ENCODE data around the gene PDCL3.
A peak's percentile ranks its signal among the peaks of the same experiment; 100 is the strongest.

The PDCL3 gene

GRCh38 chr2:100580367-100581276 is 17.8 kb downstream of the PDCL3 start:
- TF ChIP-seq POLR2A (IDR thresholded peaks at IDR 0.05; ENCODE audit: low read length) (no peak), GATA1 (IDR thresholded peaks at IDR 0.05; ENCODE audit: low read depth, low read length) (no peak)
- DNase-seq: no peak

GRCh38 chr2:100581277-100581612 is 18.5 kb downstream of the PDCL3 start:
- DNase-seq: no peak

DNA sequence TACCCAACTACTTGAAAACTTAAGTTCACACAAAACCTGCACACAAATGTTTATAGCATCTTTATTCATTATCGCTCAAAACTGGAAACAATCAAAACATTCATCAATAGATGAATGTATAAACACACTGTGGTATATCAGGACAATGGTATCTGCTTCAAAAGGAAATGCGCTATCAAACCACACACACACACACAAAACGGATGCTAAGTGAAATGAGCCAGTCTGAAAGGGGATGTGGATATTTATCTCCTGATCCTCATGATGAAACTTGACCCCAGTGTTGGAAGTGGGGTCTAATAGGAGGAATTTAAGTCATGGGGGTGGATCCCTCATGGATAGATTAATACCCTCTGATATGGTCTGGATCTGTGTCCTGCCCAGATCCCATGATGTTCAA is 22.0 kb downstream of the PDCL3 start:
- DNase-seq: no peak
- TF ChIP-seq POLR2A (IDR thresholded peaks at IDR 0.05; ENCODE audit: low read length) (no peak), GATA1 (IDR thresholded peaks at IDR 0.05; ENCODE audit: low read depth, low read length) (no peak)

More at GRCh38 chr2:100581277-100581612, 18.5 kb downstream of the PDCL3 start:
- TF ChIP-seq POLR2A (IDR thresholded peaks at IDR 0.05; ENCODE audit: low read length): no peak
- no peak for TF ChIP-seq GATA1 (IDR thresholded peaks at IDR 0.05; ENCODE audit: low read depth, low read length)

- TF ChIP-seq POLR2A (IDR thresholded peaks at IDR 0.05; ENCODE audit: low read length) (no peak), GATA1 (IDR thresholded peaks at IDR 0.05; ENCODE audit: low read depth, low read length) (no peak)
- DNase-seq: no peak
These were observed 25.4 kb downstream of the PDCL3 start for GRCh38 chr2:100588071-100588786.

DNA sequence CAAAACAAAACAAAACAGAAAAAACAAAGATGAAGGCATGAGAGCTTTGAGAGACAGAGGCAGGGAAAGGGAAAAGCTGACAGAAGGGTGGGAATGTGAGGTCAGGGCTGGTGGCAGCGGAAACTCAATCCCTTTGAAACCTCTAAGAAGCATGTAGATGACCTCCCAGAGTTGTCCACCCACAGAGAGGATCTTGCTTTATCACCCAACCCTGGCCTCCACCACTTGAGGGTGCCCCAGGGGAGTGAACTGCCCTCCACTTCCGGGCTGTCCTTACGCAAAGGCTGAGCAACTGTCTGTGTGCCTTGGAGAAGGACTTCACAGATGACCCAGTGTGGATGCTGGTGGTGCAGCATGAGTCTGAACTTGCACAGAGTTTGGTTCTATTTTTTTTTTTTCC is 26.7 kb downstream of the PDCL3 start:
- TF ChIP-seq POLR2A (IDR thresholded peaks at IDR 0.05; ENCODE audit: low read length): no peak
- TF ChIP-seq GATA1 (IDR thresholded peaks at IDR 0.05; ENCODE audit: low read depth, low read length): no peak
- DNase-seq: no peak

GRCh38 chr2:100592226-100592625 is 29.4 kb downstream of the PDCL3 start:
- no peak for DNase-seq
- no peak for TF ChIP-seq POLR2A (IDR thresholded peaks at IDR 0.05; ENCODE audit: low read length)

DNA sequence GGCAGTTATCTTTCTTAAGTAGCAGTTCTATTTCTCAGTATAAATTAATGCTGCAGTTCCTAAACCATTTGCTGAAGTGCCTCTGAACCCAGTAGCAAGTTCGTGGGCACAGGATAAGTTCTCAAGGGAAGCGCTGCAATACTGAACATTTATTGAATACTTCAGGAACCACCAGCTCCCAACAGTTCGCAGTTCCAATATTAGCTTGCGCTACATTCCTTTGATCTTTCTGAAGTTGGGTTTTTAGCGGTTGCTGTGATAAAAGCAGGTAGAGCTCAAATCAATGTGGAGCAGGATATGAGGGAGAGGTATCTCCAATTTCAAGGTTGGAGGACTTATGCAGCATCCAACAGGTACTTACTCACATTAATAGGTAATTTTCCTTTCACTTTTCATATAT is 33.7 kb downstream of the PDCL3 start:
- DNase-seq: no peak
- TF ChIP-seq POLR2A (IDR thresholded peaks at IDR 0.05; ENCODE audit: low read length) (no peak), GATA1 (IDR thresholded peaks at IDR 0.05; ENCODE audit: low read depth, low read length) (no peak)

DNA sequence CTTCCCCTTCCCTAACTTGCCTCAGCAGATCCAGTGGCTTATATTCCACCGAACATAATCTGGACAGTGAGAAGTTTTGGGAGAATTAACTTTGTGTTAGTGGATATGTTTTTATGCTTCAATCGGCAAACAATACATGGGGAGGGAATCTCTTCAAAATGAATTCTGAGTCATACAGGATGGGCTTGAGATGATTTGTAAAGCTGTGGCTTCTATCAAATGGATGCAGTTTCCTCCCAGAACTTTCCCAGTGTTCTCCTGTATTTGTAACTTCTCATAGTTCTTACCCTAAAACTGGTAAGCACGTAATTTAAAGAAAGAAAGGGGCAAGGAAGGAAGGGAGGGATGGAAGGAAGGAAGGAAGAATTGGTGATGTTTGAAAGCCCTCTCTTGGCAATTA is 36.8 kb downstream of the PDCL3 start:
- TF ChIP-seq POLR2A (IDR thresholded peaks at IDR 0.05; ENCODE audit: low read length) (no peak), GATA1 (IDR thresholded peaks at IDR 0.05; ENCODE audit: low read depth, low read length) (no peak)
- no peak for DNase-seq

DNA sequence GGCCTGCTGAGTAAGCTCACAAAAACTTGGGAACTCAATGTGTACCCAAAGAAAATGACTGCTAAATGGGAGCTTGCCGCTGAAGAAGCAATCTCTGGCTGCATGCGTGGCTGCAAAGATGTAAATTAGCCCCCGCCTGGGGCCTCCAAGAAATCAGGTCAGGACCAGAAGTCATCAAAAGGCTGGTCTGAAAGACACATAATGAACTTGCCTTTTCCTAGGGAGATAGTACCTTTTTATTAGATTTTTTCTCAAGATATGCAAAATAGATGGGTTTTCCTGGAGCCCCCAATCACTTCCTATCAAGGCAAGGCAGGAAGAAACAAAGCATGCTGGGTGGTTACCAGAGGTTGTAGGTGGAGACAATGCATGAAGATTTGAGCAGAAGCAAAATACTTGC is 38.9 kb downstream of the PDCL3 start:
- DNase-seq: no peak
- TF ChIP-seq POLR2A (IDR thresholded peaks at IDR 0.05; ENCODE audit: low read length): no peak
- no peak for TF ChIP-seq GATA1 (IDR thresholded peaks at IDR 0.05; ENCODE audit: low read depth, low read length)

DNA sequence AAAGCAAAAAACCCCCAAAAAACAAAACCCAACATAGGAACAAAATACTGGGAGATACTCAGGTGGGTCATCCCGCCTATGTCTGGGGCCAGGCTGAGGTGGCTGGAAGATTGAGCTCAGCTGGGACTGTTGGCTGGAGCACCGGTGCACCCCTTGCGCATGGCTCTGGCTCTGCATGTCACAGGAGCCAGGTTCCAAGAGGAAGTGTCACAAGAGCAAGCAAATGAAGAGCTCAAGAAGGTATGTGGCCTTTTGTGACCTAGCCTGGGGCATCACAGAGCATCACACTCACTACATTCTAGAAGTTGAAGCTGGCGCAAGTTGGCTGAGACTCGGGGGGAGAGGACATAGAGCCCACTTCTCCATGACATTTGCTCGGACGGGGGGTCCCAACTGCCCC is 40.6 kb downstream of the PDCL3 start:
- TF ChIP-seq POLR2A (IDR thresholded peaks at IDR 0.05; ENCODE audit: low read length) (no peak), GATA1 (IDR thresholded peaks at IDR 0.05; ENCODE audit: low read depth, low read length) (no peak)

DNA sequence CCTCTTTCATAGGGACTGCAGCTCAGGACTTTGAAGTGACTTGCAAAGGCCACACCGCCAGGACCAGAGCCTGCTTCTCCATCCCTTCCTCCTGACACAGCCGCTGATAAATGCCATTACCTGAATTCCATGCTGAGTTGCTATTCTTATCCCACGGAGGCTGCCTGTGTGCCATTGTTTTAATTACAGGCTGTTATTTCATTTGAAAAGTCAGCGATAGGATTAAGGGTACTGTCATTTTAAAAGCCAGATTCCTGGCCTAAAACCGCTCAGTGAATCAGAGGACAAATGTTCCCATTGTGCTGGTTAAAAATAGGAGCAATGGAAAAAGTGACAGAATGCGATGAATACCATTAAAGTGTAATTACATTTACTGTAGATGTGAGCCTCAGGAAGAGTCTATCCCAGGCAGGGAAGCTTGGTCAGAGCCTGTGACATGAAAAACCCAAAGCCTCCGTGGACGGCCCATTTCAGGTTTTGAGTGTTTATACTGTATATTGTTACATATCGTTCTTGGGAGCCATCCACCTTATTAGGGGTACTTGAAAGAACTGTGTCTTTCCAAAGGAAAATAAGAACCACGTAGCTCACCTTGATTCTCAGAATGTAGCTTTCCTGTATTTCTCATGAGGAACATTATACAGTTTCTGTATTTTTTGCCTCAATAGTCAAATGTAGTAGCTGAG is 41.3 kb downstream of the PDCL3 start:
- DNase-seq: no peak

More for the DNA sequence above, 40.6 kb downstream of the PDCL3 start:
- no peak for DNase-seq

GRCh38 chr2:100606332-100606725 is 43.5 kb downstream of the PDCL3 start:
- TF ChIP-seq GATA1 (IDR thresholded peaks at IDR 0.05; ENCODE audit: low read depth, low read length) (no peak), POLR2A (IDR thresholded peaks at IDR 0.05; ENCODE audit: low read length) (no peak)
- DNase-seq: no peak

More for the DNA sequence above, 41.3 kb downstream of the PDCL3 start:
- TF ChIP-seq GATA1 (IDR thresholded peaks at IDR 0.05; ENCODE audit: low read depth, low read length) (no peak), POLR2A (IDR thresholded peaks at IDR 0.05; ENCODE audit: low read length) (no peak)

DNA sequence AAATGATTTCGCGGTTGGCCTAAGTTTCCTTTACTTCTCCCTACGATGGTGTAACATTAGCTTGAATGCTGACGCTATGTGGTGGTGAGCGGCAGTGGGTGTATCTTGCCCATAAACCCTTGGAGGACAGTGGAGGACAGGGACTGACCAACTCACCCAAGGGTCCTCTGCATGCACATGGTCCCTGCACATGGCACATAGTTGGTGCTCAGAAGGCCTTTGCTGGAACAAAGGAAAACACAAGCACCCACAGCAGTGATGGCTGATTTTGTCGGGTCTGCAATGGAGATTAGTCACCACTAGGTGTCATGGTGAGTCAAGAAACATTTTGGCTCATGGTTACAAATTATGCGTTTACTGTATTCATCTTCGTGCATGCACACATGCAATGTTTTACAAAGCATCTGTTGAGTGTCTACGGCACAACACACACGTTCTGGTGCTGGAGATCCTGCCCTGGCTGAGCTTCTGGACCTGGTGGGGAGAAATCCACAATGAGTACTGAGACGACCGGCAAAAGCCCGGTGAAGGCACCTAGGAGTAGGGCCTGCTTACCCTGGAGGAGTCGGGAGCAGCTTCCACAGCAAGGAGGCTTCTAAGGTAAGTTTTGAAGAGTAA is 44.0 kb downstream of the PDCL3 start:
- no peak for TF ChIP-seq GATA1 (IDR thresholded peaks at IDR 0.05; ENCODE audit: low read depth, low read length)
- no peak for TF ChIP-seq POLR2A (IDR thresholded peaks at IDR 0.05; ENCODE audit: low read length)
- DNase-seq: peak; percentile 13 to 49

GRCh38 chr2:100610381-100610831 is 47.6 kb downstream of the PDCL3 start:
- TF ChIP-seq POLR2A (IDR thresholded peaks at IDR 0.05; ENCODE audit: low read length) (no peak), GATA1 (IDR thresholded peaks at IDR 0.05; ENCODE audit: low read depth, low read length) (no peak)
- DNase-seq: peak; percentile 23 to 48

All from erythroblast (primary cell).